Kidney epithelial cell (primary cell): ENCODE results near the gene SMOC1. TPM values are rescaled to one million over a fixed set of nuclear protein-coding genes. Genes with fewer than 3 reads are reported as not detected.

Source experiments
- DNase-seq: peaks from one replicate; pipeline ENCODE4 v3.0.0-alpha.2; 2010; ENCODE audit warnings: low read depth
- H3K27me3 ChIP-seq: 2 replicates; pipeline ENCODE4 v1.6.0; 2011; ENCODE audit warnings: low read length; ENCODE audit not compliant: control insufficient read depth, insufficient read depth
- H3K36me3 ChIP-seq: 2 replicates; pipeline ENCODE4 v1.5.1; 2011; ENCODE audit warnings: low read length; ENCODE audit not compliant: control insufficient read depth, insufficient read depth
- H3K4me3 ChIP-seq: 2 replicates; pipeline ENCODE4 v1.5.1; 2011; ENCODE audit warnings: low read depth, mild to moderate bottlenecking, control low read depth, low read length
- CTCF ChIP-seq: IDR thresholded peaks from 2 replicates; pipeline ENCODE4 v1.5.1; 2011; ENCODE audit warnings: mild to moderate bottlenecking, moderate library complexity, low read length, control low read depth, inconsistent platforms; ENCODE audit not compliant: insufficient read depth, poor library complexity, severe bottlenecking
- total RNA-seq: library from RNA; depleted of rRNA; stranded (reverse); fragments of >200 nt; gene quantifications from 2 replicates; pipeline ENCODE4 v1.2.3, GENCODE V29; 2015

The SMOC1 gene
- total RNA-seq, 1 donor from 2014 or later, result 2.7 TPM

- no peak for TF ChIP-seq CTCF
- DNase-seq, result no peak
- H3K4me3 ChIP-seq, result no peak overlapping the region
- no peaks in the 10 kb centered on the region for H3K36me3 ChIP-seq
- no peaks in the 10 kb centered on the region for H3K27me3 ChIP-seq
Observed at GRCh38 chr14:69991422-69991821, 112.2 kb downstream of the SMOC1 start.

GRCh38 chr14:69992564-69992963, 113.3 kb downstream of the SMOC1 start:
- TF ChIP-seq CTCF, result no peak
- DNase-seq, result no peak
- H3K27me3 ChIP-seq, result no peaks in the 10 kb centered on the region
- no peak overlapping the region for H3K4me3 ChIP-seq
- H3K36me3 ChIP-seq, result no peaks in the 10 kb centered on the region

- no peaks in the 10 kb centered on the region for H3K27me3 ChIP-seq
- H3K36me3 ChIP-seq, result no peaks in the 10 kb centered on the region
- H3K4me3 ChIP-seq, result no peak overlapping the region
- no peak for DNase-seq
- no peak for TF ChIP-seq CTCF
Observed at GRCh38 chr14:69993326-69993725, 114.1 kb downstream of the SMOC1 start.

GRCh38 chr14:69994002-69994401, 114.8 kb downstream of the SMOC1 start:
- H3K27me3 ChIP-seq, result no peaks in the 10 kb centered on the region
- H3K36me3 ChIP-seq, result no peaks in the 10 kb centered on the region
- DNase-seq, result no peak
- H3K4me3 ChIP-seq, result no peak overlapping the region
- TF ChIP-seq CTCF, result no peak

- TF ChIP-seq CTCF, result no peak
- Histone ChIP-seq H3K36me3 (no peaks in the 10 kb centered on the region), H3K27me3 (no peaks in the 10 kb centered on the region), H3K4me3 (no peak overlapping the region)
- peak; percentile 45 for DNase-seq
Observed at GRCh38 chr14:69996216-69996615, 117.0 kb downstream of the SMOC1 start.

- DNase-seq, result peak; percentile 73
- no peak overlapping the region for H3K4me3 ChIP-seq
- no peaks in the 10 kb centered on the region for H3K36me3 ChIP-seq
- no peak for TF ChIP-seq CTCF
- H3K27me3 ChIP-seq, result no peaks in the 10 kb centered on the region
Observed at GRCh38 chr14:69997849-69998248, 118.6 kb downstream of the SMOC1 start.
